Transverse colon (tissue), 4 donors: ENCODE data around the gene ADPRS. TPM values are rescaled to one million over a fixed set of nuclear protein-coding genes. Genes with fewer than 3 reads are reported as not detected.

ENCODE experiments used
- DNase-seq: peaks from one replicate; pipeline ENCODE4 v3.0.0-alpha.2; 2019
- H3K27ac ChIP-seq, 4 donors: fragments of 200-600 bp; sonication (generic); 2 replicates each; pipeline ENCODE4 v1.5.1; 2016 to 2018; ENCODE audit warnings: inconsistent platforms in 4 of 4
- H3K27me3 ChIP-seq: fragments of 200-600 bp; sonication (generic); 2 replicates; pipeline ENCODE4 v1.5.1; 2017; ENCODE audit warnings: inconsistent platforms
- H3K36me3 ChIP-seq, 4 donors: fragments of 200-600 bp; sonication (generic); 2 replicates each; pipeline ENCODE4 v1.5.1; 2017 to 2019; ENCODE audit warnings: inconsistent platforms in 4 of 4
- H3K4me1 ChIP-seq, 4 donors: fragments of 200-600 bp; sonication (generic); 2 replicates each; pipeline ENCODE4 v1.5.1; 2017 to 2020; ENCODE audit warnings: inconsistent platforms in 4 of 4
- H3K4me3 ChIP-seq, 4 donors: fragments of 200-600 bp; sonication (generic); 1 replicate in 1 of 4; 2 replicates in 3 of 4; pipeline versions ENCODE4 v1.5.1 to v1.6.1; 2017 to 2019; ENCODE audit warnings: inconsistent platforms in 4 of 4
- H3K9me3 ChIP-seq, 2 donors: fragments of 200-600 bp; sonication (generic); 2 replicates each; pipeline ENCODE4 v1.5.1; 2017 to 2019; ENCODE audit warnings: inconsistent platforms in 2 of 2
- EP300 ChIP-seq: sonication (generic); formaldehyde crosslinking; IDR thresholded peaks from one replicate; pipeline ENCODE4 v1.6.1; 2017; ENCODE audit warnings: antibody characterized with exemption, low read depth
- POLR2A ChIP-seq: fragments of 450-650 bp; IDR thresholded peaks from one replicate; pipeline ENCODE4 v1.6.1; 2016; ENCODE audit warnings: antibody characterized with exemption, mild to moderate bottlenecking, moderate library complexity
- POLR2AphosphoS5 ChIP-seq, 3 donors: sonication (generic); formaldehyde crosslinking; IDR thresholded peaks; one replicate each; pipeline ENCODE4 v1.6.1; 2016; ENCODE audit warnings: antibody characterized with exemption in 3 of 3
- WGBS, 2 donors: methylation state at CpG; one replicate each; pipeline ENCODE4 v1.1.5; 2018; ENCODE audit warnings: low coverage in 1 of 2; 5-methylcytosine and 5-hydroxymethylcytosine counted together
- in situ Hi-C, 4 donors: fragments of 200-750 bp; cut with MboI; loops; one replicate each; pipeline versions ENCODE4 v1.15.0 to v1.15.1; 2017; ENCODE audit warnings: low sequenced_read_pairs in 3 of 4, low pct_ligation_motif_present in 1 of 4, low pct_unique_long_range_greater_than_20kb in 1 of 4
- intact Hi-C: fragments of 100-400 bp; cut with DNase I; formaldehyde crosslinking; loops from one replicate; pipeline ENCODE4 v1.15.1; 2023; ENCODE audit warnings: low total_unique reads
- total RNA-seq, 4 donors: library from RNA; depleted of rRNA; stranded (reverse); fragments of >200 nt; gene quantifications; one replicate each; pipeline ENCODE4 v1.1.0, GENCODE V29; 2016
- TF ChIP-seq, protein P1 (sequence below), 5 experiments: fragments of 200-600 bp in 3 of 5; fragments of 450-650 bp in 2 of 5; sonication (generic) in 3 of 5; IDR thresholded peaks; 1 replicate in 2 of 5; 2 replicates in 3 of 5; pipeline ENCODE4 v1.5.1; 2016 to 2017; ENCODE audit warnings: antibody characterized with exemption in 5 of 5, inconsistent platforms in 3 of 5, mild to moderate bottlenecking in 2 of 5, moderate library complexity in 1 of 5

The ADPRS gene
- total RNA-seq, 4 donors from 2014 or later, result 18.3 to 41.8 (median 28.6) TPM

GRCh38 chr1:36114371-36114770, 25.7 kb downstream of the ADPRS start:
- Histone ChIP-seq H3K27me3 (no peaks in the 10 kb centered on the region), H3K9me3 (no peaks in the 10 kb centered on the region), H3K27ac (peak overlapping the region; percentile 42 to 57 (median 56)), H3K36me3 (no peaks in the 10 kb centered on the region), H3K4me3 (no peak overlapping the region), H3K4me1 (peaks cover 0 to 11% (median 3%) of the 10 kb centered on the region in 4 donors)
- 64% methylated on average over 5 of the region's 5 CpGs; no CpG with 5 or more reads in 1 of the 2 donors for WGBS, 2 donors
- intact Hi-C loops, result no loop called here
- in situ Hi-C loops, result loop anchor here in 2 of 4 donors (25.0 kb wide), 2 partner anchors 173 to 298 kb away; no protein-coding TSS in a partner anchor
- no peak for TF ChIP-seq POLR2A
- no peak for DNase-seq

DNA sequence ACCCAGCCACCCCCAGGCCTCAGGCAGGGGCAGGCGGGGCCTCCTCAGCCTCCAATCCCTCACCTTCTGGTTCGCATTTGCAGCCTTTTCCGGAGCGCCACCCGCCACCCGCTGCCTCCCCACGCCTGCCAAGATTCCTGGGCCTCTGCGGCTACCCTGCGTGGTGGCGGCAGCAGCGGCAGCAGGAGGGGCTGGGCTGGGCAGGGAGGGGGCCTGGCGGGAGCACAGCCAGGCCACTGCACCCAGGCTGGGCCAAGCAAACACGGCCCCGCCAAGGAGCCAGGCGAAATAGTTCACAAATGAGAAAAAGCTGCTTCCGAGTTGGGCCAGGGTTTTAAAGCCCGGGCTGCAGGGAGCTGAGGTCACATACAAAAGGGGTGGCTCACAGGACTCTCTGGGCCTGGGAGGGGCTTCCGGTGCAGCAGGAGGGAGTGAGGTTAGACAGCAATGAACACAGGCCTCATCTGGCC, 26.5 kb downstream of the ADPRS start:
- Histone ChIP-seq H3K4me1 (peaks cover 0 to 13% (median 3%) of the 10 kb centered on the region in 4 donors), H3K4me3 (no peak overlapping the region), H3K27ac (peak overlapping the region; percentile 42 to 57 (median 56)), H3K27me3 (no peaks in the 10 kb centered on the region), H3K9me3 (no peaks in the 10 kb centered on the region), H3K36me3 (no peaks in the 10 kb centered on the region)
- TF ChIP-seq, protein P1, sequence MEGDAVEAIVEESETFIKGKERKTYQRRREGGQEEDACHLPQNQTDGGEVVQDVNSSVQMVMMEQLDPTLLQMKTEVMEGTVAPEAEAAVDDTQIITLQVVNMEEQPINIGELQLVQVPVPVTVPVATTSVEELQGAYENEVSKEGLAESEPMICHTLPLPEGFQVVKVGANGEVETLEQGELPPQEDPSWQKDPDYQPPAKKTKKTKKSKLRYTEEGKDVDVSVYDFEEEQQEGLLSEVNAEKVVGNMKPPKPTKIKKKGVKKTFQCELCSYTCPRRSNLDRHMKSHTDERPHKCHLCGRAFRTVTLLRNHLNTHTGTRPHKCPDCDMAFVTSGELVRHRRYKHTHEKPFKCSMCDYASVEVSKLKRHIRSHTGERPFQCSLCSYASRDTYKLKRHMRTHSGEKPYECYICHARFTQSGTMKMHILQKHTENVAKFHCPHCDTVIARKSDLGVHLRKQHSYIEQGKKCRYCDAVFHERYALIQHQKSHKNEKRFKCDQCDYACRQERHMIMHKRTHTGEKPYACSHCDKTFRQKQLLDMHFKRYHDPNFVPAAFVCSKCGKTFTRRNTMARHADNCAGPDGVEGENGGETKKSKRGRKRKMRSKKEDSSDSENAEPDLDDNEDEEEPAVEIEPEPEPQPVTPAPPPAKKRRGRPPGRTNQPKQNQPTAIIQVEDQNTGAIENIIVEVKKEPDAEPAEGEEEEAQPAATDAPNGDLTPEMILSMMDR (IDR thresholded peaks at IDR 0.05), result no peak
- TF ChIP-seq POLR2A (no peak), POLR2AphosphoS5 (IDR thresholded peaks at IDR 0.05) (no peak), EP300 (no peak)
- intact Hi-C loops, result no loop called here
- 67 to 73% methylated on average over 2 to 17 of the region's 18 CpGs for WGBS, 2 donors
- in situ Hi-C loops, result loop anchor here in 2 of 4 donors (25.0 kb wide), 2 partner anchors 172 to 297 kb away; no protein-coding TSS in a partner anchor
- no peak for DNase-seq

GRCh38 chr1:36115931-36116330, 27.2 kb downstream of the ADPRS start:
- in situ Hi-C loops, result loop anchor here in 2 of 4 donors (25.0 kb wide), 2 partner anchors 171 to 296 kb away; no protein-coding TSS in a partner anchor
- H3K4me1 ChIP-seq, result peaks cover 0 to 13% (median 3%) of the 10 kb centered on the region in 4 donors
- no peak for DNase-seq
- no peaks in the 10 kb centered on the region for H3K27me3 ChIP-seq
- TF ChIP-seq, protein P1 (IDR thresholded peaks at IDR 0.05), result no peak
- TF ChIP-seq POLR2AphosphoS5 (IDR thresholded peaks at IDR 0.05) (no peak), EP300 (no peak), POLR2A (no peak)
- H3K36me3 ChIP-seq, result no peaks in the 10 kb centered on the region
- H3K27ac ChIP-seq, result peak overlapping the region in 2 of 4 donors; percentile 56 to 57
- no peak overlapping the region for H3K4me3 ChIP-seq
- WGBS, 2 donors, result 62 to 76% methylated on average over 2 to 5 of the region's 5 CpGs
- H3K9me3 ChIP-seq, result no peaks in the 10 kb centered on the region
- intact Hi-C loops, result no loop called here

GRCh38 chr1:36116901-36117300, 28.2 kb downstream of the ADPRS start:
- TF ChIP-seq POLR2A (no peak), EP300 (no peak), POLR2AphosphoS5 (IDR thresholded peaks at IDR 0.05) (no peak)
- TF ChIP-seq, protein P1 (IDR thresholded peaks at IDR 0.05), result no peak
- Histone ChIP-seq H3K27ac (no peak overlapping the region), H3K4me3 (no peak overlapping the region), H3K27me3 (no peaks in the 10 kb centered on the region), H3K9me3 (no peaks in the 10 kb centered on the region), H3K4me1 (peaks cover 0 to 13% (median 3%) of the 10 kb centered on the region in 4 donors), H3K36me3 (no peaks in the 10 kb centered on the region)
- DNase-seq, result no peak
- 88% methylated on average over 5 of the region's 5 CpGs; no CpG with 5 or more reads in 1 of the 2 donors for WGBS, 2 donors
- in situ Hi-C loops, result loop anchor here in 2 of 4 donors (25.0 kb wide), 2 partner anchors 170 to 295 kb away; no protein-coding TSS in a partner anchor
- intact Hi-C loops, result no loop called here
